PFSK-1 (cell line): Measurements from ENCODE around the gene NMRK2.

ENCODE experiments used
- POLR2AphosphoS5 ChIP-seq: IDR thresholded peaks from 2 replicates; pipeline ENCODE4 v1.6.1; 2012; ENCODE audit warnings: low read depth, mild to moderate bottlenecking, control low read depth, low read length, moderate library complexity
- SIN3A ChIP-seq: IDR thresholded peaks from 2 replicates; pipeline ENCODE4 v1.6.1; 2012; ENCODE audit warnings: mild to moderate bottlenecking, low read length, moderate library complexity, borderline replicate concordance; ENCODE audit not compliant: insufficient read depth
- TAF1 ChIP-seq: IDR thresholded peaks from 2 replicates; pipeline ENCODE4 v1.6.1; 2012; ENCODE audit warnings: low read length, control low read depth, borderline replicate concordance; ENCODE audit not compliant: insufficient read depth

- TF ChIP-seq SIN3A (no peak), TAF1 (no peak), POLR2AphosphoS5 (no peak)
Observed at GRCh38 chr19:3923912-3924311, 9.0 kb upstream of the NMRK2 start.
